SK-N-MC (cell line): ENCODE data around the gene TMEM132D.

Source experiments
- EZH2 ChIP-seq: fragments of 200-600 bp; sonication (generic); IDR thresholded peaks from one replicate; pipeline ENCODE4 v1.6.1; 2017; ENCODE audit warnings: antibody characterized with exemption
- FOXP2 ChIP-seq: optimal IDR thresholded peaks from 2 replicates; pipeline ENCODE3; 2011; ENCODE audit warnings: mild to moderate bottlenecking, moderate library complexity; ENCODE audit not compliant: insufficient read depth; ENCODE audit errors: extremely low read length, control extremely low read depth
- POLR2AphosphoS5 ChIP-seq: IDR thresholded peaks from 2 replicates; pipeline ENCODE4 v1.6.1; 2012; ENCODE audit warnings: mild to moderate bottlenecking, low read depth, low read length, borderline replicate concordance

DNA sequence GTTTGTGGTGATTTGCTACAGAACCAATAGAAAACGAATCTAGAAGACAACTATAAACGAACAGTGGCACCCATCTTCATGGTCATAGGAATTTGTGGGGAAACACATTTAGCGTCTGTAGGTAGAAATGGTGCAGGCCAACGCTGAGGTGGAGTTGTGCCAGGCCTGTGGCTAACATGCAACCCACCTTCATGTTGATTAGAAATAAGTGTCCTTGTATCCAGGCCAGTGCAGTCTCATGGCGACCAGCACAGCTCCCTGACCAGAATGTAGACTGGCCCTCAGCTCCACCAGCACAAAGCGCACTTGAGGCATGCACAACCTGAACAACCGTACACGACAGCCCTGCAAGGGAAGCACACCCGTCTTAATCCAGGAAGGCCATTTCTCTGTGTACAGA is 187.0 kb downstream of the TMEM132D start:
- TF ChIP-seq EZH2 (no peak), POLR2AphosphoS5 (no peak), FOXP2 (no peak)
